BLaER1 treated with 17β-estradiol and CSF1 and Interleukin-3, amounts not matched to agents 10 nM and 100 nM (cell line): ENCODE data around the gene SPDEF.

ENCODE experiments used
- H3K27ac ChIP-seq, 11 experiments: shearing (Covaris generic); formaldehyde crosslinking; 2 replicates each; pipeline ENCODE4 v1.8.1; 2022
- H3K27me3 ChIP-seq, 11 experiments: shearing (Covaris generic); formaldehyde crosslinking; 2 replicates each; pipeline ENCODE4 v1.8.1; 2022
- H3K36me3 ChIP-seq, 11 experiments: shearing (Covaris generic); formaldehyde crosslinking; 2 replicates each; pipeline ENCODE4 v1.8.1; 2022
- H3K4me1 ChIP-seq, 10 experiments: shearing (Covaris generic); formaldehyde crosslinking; 2 replicates each; pipeline ENCODE4 v1.8.1; 2022
- H3K4me2 ChIP-seq, 11 experiments: shearing (Covaris generic); formaldehyde crosslinking; 2 replicates each; pipeline ENCODE4 v1.8.1; 2022
- H3K4me3 ChIP-seq, 10 experiments: shearing (Covaris generic); formaldehyde crosslinking; 2 replicates each; pipeline ENCODE4 v1.8.1; 2022
- H3K9ac ChIP-seq, 11 experiments: shearing (Covaris generic); formaldehyde crosslinking; 2 replicates each; pipeline ENCODE4 v1.8.1; 2022
- H3K9me3 ChIP-seq, 11 experiments: shearing (Covaris generic); formaldehyde crosslinking; replicated peaks in 1 of 11; 2 replicates each; pipeline ENCODE4 v1.8.1; 2022
- H4K20me1 ChIP-seq, 11 experiments: shearing (Covaris generic); formaldehyde crosslinking; 2 replicates each; pipeline ENCODE4 v1.8.1; 2022
- Cebpa-rat ChIP-seq, 11 experiments: shearing (Covaris generic); IDR thresholded peaks; 2 replicates each; pipeline ENCODE4 v1.8.1; 2022

The SPDEF gene

GRCh38 chr6:34570066-34570833 is 14.1 kb upstream of the SPDEF start:
- H3K9me3 ChIP-seq = no peaks in the 10 kb centered on the region
- H4K20me1 ChIP-seq = peaks cover 0 to 20% (median 0%) of the 10 kb centered on the region in 11 experiments; a peak in 5 of 22 replicates
- H3K4me1 ChIP-seq = no peaks in the 10 kb centered on the region
- no peaks in the 10 kb centered on the region; a peak in 1 of 22 replicates for H3K27me3 ChIP-seq
- no peak overlapping the region for H3K4me2 ChIP-seq
- no peak overlapping the region for H3K4me3 ChIP-seq
- no peak for TF ChIP-seq Cebpa-rat (IDR thresholded peaks at IDR 0.05)
- H3K36me3 ChIP-seq = no peaks in the 10 kb centered on the region
- H3K27ac ChIP-seq = no peak overlapping the region
- no peak overlapping the region for H3K9ac ChIP-seq

DNA sequence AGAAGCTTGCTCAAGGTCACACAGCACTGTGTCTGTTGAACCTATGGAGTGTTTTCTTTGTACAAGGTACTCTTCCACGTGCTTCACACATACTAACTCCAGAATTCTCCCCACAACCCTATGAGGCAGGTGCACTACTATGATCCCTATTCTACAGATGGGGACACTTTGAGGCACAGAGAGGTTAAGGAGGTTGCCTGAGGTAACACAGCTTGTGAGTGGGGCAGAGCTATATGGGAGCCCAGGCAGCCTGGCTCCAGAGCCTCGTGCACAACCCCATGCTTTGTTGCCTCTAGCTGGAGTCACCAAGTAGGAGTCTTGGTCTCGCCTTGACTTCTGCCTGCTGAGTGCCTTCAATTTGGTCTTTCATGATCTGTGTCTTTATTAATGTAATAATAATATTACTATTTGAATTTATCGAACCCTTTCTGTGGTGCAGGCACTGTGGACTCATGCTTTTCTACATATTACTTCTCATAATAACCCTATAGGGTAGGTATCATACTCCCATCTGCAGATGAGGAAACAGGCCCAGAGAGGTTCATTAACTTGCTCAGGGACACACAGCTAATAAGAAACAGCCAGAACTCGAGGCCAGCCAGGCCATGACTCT is 13.3 kb upstream of the SPDEF start:
- peaks cover 0 to 18% (median 0%) of the 10 kb centered on the region in 11 experiments; a peak in 5 of 22 replicates for H4K20me1 ChIP-seq
- H3K27me3 ChIP-seq = no peaks in the 10 kb centered on the region; a peak in 1 of 22 replicates
- no peak overlapping the region for H3K4me3 ChIP-seq
- H3K9ac ChIP-seq = no peak overlapping the region
- TF ChIP-seq Cebpa-rat (IDR thresholded peaks at IDR 0.05) = no peak
- H3K9me3 ChIP-seq = no peaks in the 10 kb centered on the region
- no peaks in the 10 kb centered on the region for H3K36me3 ChIP-seq
- H3K27ac ChIP-seq = no peak overlapping the region
- no peaks in the 10 kb centered on the region for H3K4me1 ChIP-seq
- no peak overlapping the region for H3K4me2 ChIP-seq

GRCh38 chr6:34568341-34569201 is 12.4 kb upstream of the SPDEF start:
- H4K20me1 ChIP-seq = peaks cover 0 to 11% (median 0%) of the 10 kb centered on the region in 11 experiments; a peak in 3 of 22 replicates
- no peak overlapping the region for H3K4me2 ChIP-seq
- TF ChIP-seq Cebpa-rat (IDR thresholded peaks at IDR 0.05) = no peak
- no peak overlapping the region for H3K27ac ChIP-seq
- H3K9ac ChIP-seq = no peak overlapping the region
- no peaks in the 10 kb centered on the region; a peak in 1 of 22 replicates for H3K27me3 ChIP-seq
- H3K36me3 ChIP-seq = no peaks in the 10 kb centered on the region
- no peaks in the 10 kb centered on the region for H3K4me1 ChIP-seq
- H3K9me3 ChIP-seq = no peaks in the 10 kb centered on the region
- no peak overlapping the region for H3K4me3 ChIP-seq

DNA sequence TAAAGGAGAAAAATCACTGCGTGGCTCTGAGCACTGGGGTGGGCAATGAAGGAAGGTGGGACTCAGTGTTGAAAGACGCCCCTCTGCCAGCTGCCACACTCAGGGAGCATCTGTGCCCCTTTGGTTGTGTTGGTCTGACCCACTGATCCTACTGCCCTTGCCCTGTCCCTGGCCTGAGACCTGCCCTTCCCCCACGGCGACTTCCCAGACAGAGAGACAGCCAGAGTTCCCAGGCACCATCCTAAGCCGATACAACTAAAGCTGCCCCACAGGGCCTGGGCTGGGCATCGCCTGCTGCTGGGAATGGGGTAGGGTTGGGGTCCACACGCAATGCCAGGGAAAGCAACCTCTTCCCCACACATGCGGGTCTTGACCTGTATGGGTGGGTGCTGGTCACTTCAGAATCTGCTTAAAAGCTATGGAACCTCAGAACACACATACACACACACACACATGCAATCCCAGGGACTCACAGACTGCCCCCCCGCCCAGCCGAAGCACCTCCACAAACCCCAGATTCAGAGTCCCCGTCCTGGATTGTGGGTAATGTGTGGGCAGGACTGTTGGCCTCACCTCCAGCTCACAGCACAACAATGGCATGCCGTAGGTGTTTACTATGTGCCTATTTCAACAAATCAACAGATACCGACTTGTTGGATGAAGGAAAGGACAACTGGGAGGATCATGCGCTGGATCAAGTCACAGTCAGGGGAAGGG is 10.9 kb upstream of the SPDEF start:
- H3K27ac ChIP-seq = no peak overlapping the region
- no peak for TF ChIP-seq Cebpa-rat (IDR thresholded peaks at IDR 0.05)
- no peaks in the 10 kb centered on the region for H3K36me3 ChIP-seq
- no peak overlapping the region for H3K9ac ChIP-seq
- no peaks in the 10 kb centered on the region for H3K4me1 ChIP-seq
- no peaks in the 10 kb centered on the region for H3K9me3 ChIP-seq
- H4K20me1 ChIP-seq = peaks cover 0 to 6% (median 0%) of the 10 kb centered on the region in 11 experiments; a peak in 2 of 22 replicates
- H3K27me3 ChIP-seq = no peaks in the 10 kb centered on the region; a peak in 1 of 22 replicates
- no peak overlapping the region for H3K4me3 ChIP-seq
- H3K4me2 ChIP-seq = no peak overlapping the region

DNA sequence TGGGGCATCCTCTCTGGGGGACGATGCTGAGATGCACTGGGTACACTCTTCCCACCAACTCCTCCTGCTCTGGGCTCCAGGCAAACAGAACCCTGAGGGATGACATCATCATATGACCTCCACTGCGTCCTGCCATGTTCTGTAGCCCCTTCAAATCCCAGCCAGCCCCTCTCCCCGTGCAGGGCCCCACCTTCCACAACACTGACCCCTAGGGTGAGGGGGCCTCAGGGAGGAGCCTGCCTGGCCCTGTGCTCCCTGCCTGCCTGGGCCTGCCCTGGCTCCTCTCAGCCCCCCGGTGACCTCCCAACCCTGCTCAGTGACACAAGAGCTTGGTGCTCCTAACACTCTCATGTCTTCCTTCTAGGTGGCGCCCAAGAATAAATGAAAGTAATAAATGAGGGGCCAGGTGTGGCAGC is 9.6 kb upstream of the SPDEF start:
- Histone ChIP-seq H3K4me3 (no peak overlapping the region), H3K4me1 (no peaks in the 10 kb centered on the region), H3K36me3 (no peaks in the 10 kb centered on the region), H4K20me1 (no peaks in the 10 kb centered on the region), H3K9ac (no peak overlapping the region), H3K9me3 (no peaks in the 10 kb centered on the region), H3K27me3 (no peaks in the 10 kb centered on the region; a peak in 1 of 22 replicates), H3K4me2 (no peak overlapping the region), H3K27ac (no peak overlapping the region)
- TF ChIP-seq Cebpa-rat (IDR thresholded peaks at IDR 0.05) = no peak

DNA sequence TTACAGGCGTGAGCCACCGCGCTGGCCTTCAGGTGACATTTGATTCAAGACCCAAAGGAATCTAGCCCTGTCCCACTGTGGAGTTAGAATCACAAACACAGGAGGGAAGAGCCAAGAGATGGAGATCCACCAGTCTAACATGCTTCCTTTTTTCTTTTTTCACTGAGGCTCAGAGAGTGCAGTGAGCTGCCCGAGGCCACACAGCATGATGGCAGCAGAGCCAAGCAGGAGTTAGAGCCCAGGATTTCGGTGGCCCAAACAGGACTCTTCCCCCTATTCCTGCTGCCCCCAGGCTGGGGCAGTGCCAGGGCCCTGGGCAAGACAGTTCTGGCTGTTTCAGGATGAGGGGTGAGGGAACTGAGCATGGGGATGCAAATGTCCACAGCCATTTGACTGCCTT is 8.1 kb upstream of the SPDEF start:
- no peak for TF ChIP-seq Cebpa-rat (IDR thresholded peaks at IDR 0.05)
- Histone ChIP-seq H3K27ac (no peak overlapping the region), H3K4me3 (no peak overlapping the region), H3K4me1 (no peaks in the 10 kb centered on the region), H3K36me3 (no peaks in the 10 kb centered on the region), H3K9me3 (no peaks in the 10 kb centered on the region), H3K4me2 (no peak overlapping the region), H3K9ac (no peak overlapping the region), H3K27me3 (no peaks in the 10 kb centered on the region), H4K20me1 (no peaks in the 10 kb centered on the region)

- Histone ChIP-seq H3K9me3 (peaks cover 0 to 6% (median 3%) of the 10 kb centered on the region in 11 experiments; a peak in 16 of 22 replicates), H4K20me1 (no peaks in the 10 kb centered on the region), H3K27me3 (no peaks in the 10 kb centered on the region), H3K9ac (no peak overlapping the region), H3K4me2 (no peak overlapping the region), H3K4me3 (no peak overlapping the region), H3K36me3 (no peaks in the 10 kb centered on the region), H3K27ac (no peak overlapping the region), H3K4me1 (no peaks in the 10 kb centered on the region)
- TF ChIP-seq Cebpa-rat (IDR thresholded peaks at IDR 0.05) = no peak
These were observed 7.4 kb upstream of the SPDEF start for GRCh38 chr6:34563513-34563870.

- no peak for TF ChIP-seq Cebpa-rat (IDR thresholded peaks at IDR 0.05)
- Histone ChIP-seq H3K4me1 (no peaks in the 10 kb centered on the region), H3K9me3 (peaks cover 5 to 11% (median 8%) of the 10 kb centered on the region in 11 experiments; a peak in 19 of 22 replicates), H3K36me3 (no peaks in the 10 kb centered on the region), H3K4me2 (no peak overlapping the region), H3K4me3 (no peak overlapping the region), H3K27ac (no peak overlapping the region), H4K20me1 (no peaks in the 10 kb centered on the region), H3K27me3 (no peaks in the 10 kb centered on the region), H3K9ac (no peak overlapping the region)
These were observed 6.9 kb upstream of the SPDEF start for GRCh38 chr6:34562861-34563512.
